ENCODE data around the gene ZCWPW2. TPM values are rescaled to one million over a fixed set of nuclear protein-coding genes. Genes with fewer than 3 reads are reported as not detected.

Gene ZCWPW2
- total and polyA plus RNA-seq, 2 of the 4 experiments (the other 2 are of a cell fraction), result 0.18 to 0.24 TPM

GRCh38 chr3:28544236-28544635 lies 195.7 kb downstream of the ZCWPW2 start:
- WGBS, 2 experiments (ENCODE audit: extremely low coverage in 2 of 2, insufficient read length in 1 of 2), result 100% methylated on average over 1 of the region's 3 CpGs; no CpG with 5 or more reads in 1 of the 2 experiments
- Histone ChIP-seq H3K4ac (ENCODE audit: low read depth, low read length) (no peak overlapping the region), H2AK9ac (replicated peaks; ENCODE audit: low read depth, low read length, poor library complexity) (no peak overlapping the region), H3K23ac (ENCODE audit: low read depth, low read length) (no peak overlapping the region), H2BK20ac (ENCODE audit: low read depth, low read length) (no peak overlapping the region), H4K5ac (ENCODE audit: low read depth, low read length) (no peak overlapping the region), H3K79me1 (ENCODE audit: low read depth in 1 of 2, low read length in 2 of 2) (no peaks in the 10 kb centered on the region), H2AFZ (replicated peaks; ENCODE audit: low read length, poor library complexity) (no peak overlapping the region), H3K4me1 (ENCODE audit: control insufficient read depth, insufficient read depth, low read length) (no peaks in the 10 kb centered on the region), H2BK15ac (ENCODE audit: low read depth, low read length) (no peak overlapping the region), H3K4me3 (ENCODE audit: insufficient read depth, low read depth, low read length) (no peak overlapping the region), H3K27ac (ENCODE audit: insufficient read depth, low read length) (no peak overlapping the region), H3K4me2 (ENCODE audit: low read depth, low read length) (no peak overlapping the region), H3K27me3 (ENCODE audit: control insufficient read depth, insufficient read depth, low read length) (no peaks in the 10 kb centered on the region), H3K9me3 (ENCODE audit: control insufficient read depth, insufficient read depth, low read length) (no peaks in the 10 kb centered on the region), H3K56ac (ENCODE audit: extremely low read depth, insufficient read depth, low read length) (no peak overlapping the region), H4K8ac (ENCODE audit: low read depth in 2 of 2, low read length in 2 of 2) (no peak overlapping the region), H3K18ac (ENCODE audit: low read depth, low read length) (no peak overlapping the region), H3K14ac (replicated peaks; ENCODE audit: low read depth, low read length) (no peak overlapping the region), H2AK5ac (ENCODE audit: low read depth, low read length) (no peak overlapping the region), H4K20me1 (ENCODE audit: insufficient read depth, low read length) (no peaks in the 10 kb centered on the region), H2BK5ac (ENCODE audit: low read depth, low read length, poor library complexity, severe bottlenecking) (no peak overlapping the region), H4K91ac (ENCODE audit: insufficient read depth, low read depth, low read length) (no peak overlapping the region), H2BK120ac (ENCODE audit: low read depth, low read length) (no peak overlapping the region), H3K9ac (ENCODE audit: low read depth, low read length) (no peak overlapping the region), H3K36me3 (ENCODE audit: control insufficient read depth, insufficient read depth, low read length) (no peaks in the 10 kb centered on the region), H3K9me1 (ENCODE audit: insufficient read depth, low read length) (no peaks in the 10 kb centered on the region)
- ChIA-PET POLR2A (ENCODE audit: unreplicated experiment) (no interaction called here), CTCF (no interaction called here)
- BruUV-seq (replicated peaks), result no TSS peak
- intact Hi-C loops (cut with micrococcal nuclease) (no loop called here), dilution Hi-C loops (cut with HindIII; ENCODE audit: low sequenced_read_pairs, unreplicated experiment) (no loop called here), in situ Hi-C loops (cut with MboI; ENCODE audit: low sequenced_read_pairs) (no loop called here)
- ATAC-seq (ENCODE audit: low read depth) (no peak), DNase-seq (no peak)
- TF ChIP-seq RFX5 (IDR thresholded peaks at IDR 0.05; ENCODE audit: low read depth, low read length), result no peak
- TF ChIP-seq MAFK (IDR thresholded peaks at IDR 0.05; ENCODE audit: low read depth, low read length), result no peak
- TF ChIP-seq MAZ (IDR thresholded peaks at IDR 0.05; ENCODE audit: borderline replicate concordance, low read depth, low read length), result no peak
- TF ChIP-seq POLR2A (IDR thresholded peaks at IDR 0.05; ENCODE audit: low read depth, low read length), result no peak
- TF ChIP-seq FOS (IDR thresholded peaks at IDR 0.05; ENCODE audit: low read depth, low read length), result no peak
- TF ChIP-seq RAD21 (IDR thresholded peaks at IDR 0.05; ENCODE audit: low read length), result no peak
- no peak for TF ChIP-seq CHD1 (IDR thresholded peaks at IDR 0.05; ENCODE audit: low read depth, low read length)
- no peak for TF ChIP-seq USF2 (IDR thresholded peaks at IDR 0.05; ENCODE audit: low read depth, low read length)
- no peak for TF ChIP-seq ELK1 (IDR thresholded peaks at IDR 0.05; ENCODE audit: borderline replicate concordance, low read depth, low read length)
- TF ChIP-seq SMC3 (IDR thresholded peaks at IDR 0.05; ENCODE audit: low read depth, low read length), result no peak
- no peak for TF ChIP-seq BHLHE40 (IDR thresholded peaks at IDR 0.05; ENCODE audit: low read depth, low read length)
- TF ChIP-seq NFE2L2 (IDR thresholded peaks at IDR 0.05; ENCODE audit: low read depth, low read length), result no peak
- no peak for TF ChIP-seq CTCF (conservative IDR thresholded peaks at IDR 0.05; ENCODE audit: low read depth, low read length)
- no peak for TF ChIP-seq MXI1 (IDR thresholded peaks at IDR 0.05; ENCODE audit: borderline replicate concordance, low read depth, low read length)

All from IMR-90 (cell line).